SKM-1 treated with dmso at 0.1 percent for 144 hours (cell line): ENCODE data around the gene MRPL20.
"Not testable (repeated sequence)": the region's sequence is repeated elsewhere in the genome, so short reads cannot be mapped to it uniquely, and the experiment has no call there.

Experiments
- DNase-seq: peaks from one replicate; lab custom pipeline; 2025; ENCODE audit not compliant: unreplicated experiment; lab: John Stamatoyannopoulos, UW

The MRPL20 gene

DNA sequence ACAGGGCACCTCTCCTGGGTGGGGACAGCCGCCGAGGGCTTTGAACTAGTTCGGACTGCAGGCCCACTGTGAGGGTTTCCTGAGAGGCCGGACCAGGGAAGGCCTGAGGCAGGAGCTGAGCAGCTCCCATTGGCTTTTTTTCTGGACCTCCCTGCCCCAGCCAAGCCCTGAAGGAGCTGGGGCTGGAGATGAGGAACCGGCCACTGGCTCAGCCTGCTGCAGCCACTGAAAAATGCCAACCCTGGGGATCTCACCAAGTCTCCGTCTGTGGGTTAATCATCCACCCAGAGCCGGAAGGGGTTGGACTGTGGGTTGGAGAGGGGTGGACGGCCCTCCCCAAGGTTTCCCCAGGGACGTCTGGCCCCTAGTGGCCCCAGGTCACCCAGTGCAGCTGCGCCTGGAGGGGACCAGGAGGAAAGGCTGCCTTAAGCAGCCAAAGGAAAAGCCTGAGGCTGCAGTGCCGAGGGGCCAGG lies 30.8 kb upstream of the MRPL20 start:
- peak; percentile 52 for DNase-seq

DNA sequence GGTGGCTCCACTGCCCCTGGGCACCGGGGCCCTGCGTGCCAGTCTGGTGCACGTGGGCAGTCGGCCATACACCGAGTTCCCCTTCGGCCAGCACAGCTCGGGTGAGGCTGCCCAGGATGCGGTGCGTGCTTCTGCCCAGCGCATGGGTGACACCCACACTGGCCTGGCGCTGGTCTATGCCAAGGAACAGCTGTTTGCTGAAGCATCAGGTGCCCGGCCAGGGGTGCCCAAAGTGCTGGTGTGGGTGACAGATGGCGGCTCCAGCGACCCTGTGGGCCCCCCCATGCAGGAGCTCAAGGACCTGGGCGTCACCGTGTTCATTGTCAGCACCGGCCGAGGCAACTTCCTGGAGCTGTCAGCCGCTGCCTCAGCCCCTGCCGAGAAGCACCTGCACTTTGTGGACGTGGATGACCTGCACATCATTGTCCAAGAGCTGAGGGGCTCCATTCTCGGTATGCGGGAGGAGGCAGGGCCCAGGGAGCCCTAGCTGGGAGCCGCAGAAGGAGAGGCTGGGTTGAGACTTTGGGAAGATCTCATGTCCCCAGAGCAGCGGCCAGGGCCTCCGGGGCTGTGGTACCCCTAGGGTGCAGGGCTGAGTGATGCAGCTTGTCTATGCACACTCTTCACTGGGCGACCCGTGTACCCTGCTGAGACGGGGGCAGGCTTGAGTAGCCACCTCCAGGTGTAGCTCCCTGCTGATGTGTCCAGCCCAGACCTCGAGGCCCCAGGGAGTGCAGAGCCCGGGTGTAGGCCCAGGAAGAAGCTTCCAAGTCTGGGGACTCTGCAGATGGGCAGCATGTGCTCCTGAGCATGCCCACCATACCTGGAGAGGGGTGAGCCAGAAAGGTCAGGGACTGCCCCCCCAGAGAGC lies 30.2 kb upstream of the MRPL20 start:
- no peak for DNase-seq

- no peak for DNase-seq
These were observed 29.5 kb upstream of the MRPL20 start for GRCh38 chr1:1436630-1437032.

- no peak for DNase-seq
These were observed 29.0 kb upstream of the MRPL20 start for GRCh38 chr1:1435911-1436629.

DNA sequence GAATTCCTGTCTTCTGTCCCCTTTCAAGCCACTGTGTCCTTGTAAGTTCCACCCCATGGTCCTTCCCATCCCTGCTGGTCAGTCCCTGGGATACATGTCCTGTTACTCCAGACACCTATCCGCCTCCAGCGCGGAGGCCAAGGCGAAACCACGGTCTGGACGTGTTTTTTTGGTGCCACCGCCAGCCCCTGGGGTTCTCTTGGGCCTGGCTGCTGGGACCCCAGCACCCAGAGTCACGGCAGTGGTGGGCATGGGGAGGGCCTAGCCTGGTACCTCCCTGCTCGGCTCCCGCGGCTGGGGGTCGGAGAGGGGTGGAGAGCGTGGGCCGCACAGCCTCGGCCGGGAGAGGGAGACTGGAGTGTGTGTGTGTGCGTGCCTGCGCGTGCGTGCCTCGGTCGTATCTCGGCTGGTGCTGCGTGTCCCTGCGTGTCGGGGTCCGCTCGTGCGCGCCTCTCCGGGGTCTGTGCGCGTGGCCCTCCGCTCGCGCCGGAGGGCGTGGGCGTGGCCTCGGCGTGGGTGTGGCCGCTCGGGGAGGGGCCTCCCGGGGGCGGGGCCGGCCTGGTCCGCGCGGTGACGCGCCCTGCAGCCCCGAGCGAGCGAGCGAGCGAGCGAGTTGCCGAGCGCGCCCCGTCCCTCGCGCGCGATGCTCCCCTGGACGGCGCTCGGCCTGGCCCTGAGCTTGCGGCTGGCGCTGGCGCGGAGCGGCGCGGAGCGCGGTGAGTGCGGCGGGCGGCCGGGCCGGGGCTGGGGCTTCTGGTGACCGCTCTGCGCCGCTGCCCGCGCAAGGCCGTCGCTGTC lies 28.2 kb upstream of the MRPL20 start, which contains the start of gene VWA1:
Gene VWA1 (plus strand): TSS at position 585 of the 798 bp plus-strand sequence. CDS start 59 bp downstream, at position 644.
- no peak for DNase-seq

- DNase-seq = no peak
These were observed 27.7 kb upstream of the MRPL20 start for GRCh38 chr1:1434824-1435105.

GRCh38 chr1:1434131-1434823 lies 27.2 kb upstream of the MRPL20 start:
- no peak for DNase-seq

GRCh38 chr1:1433804-1434130 lies 26.7 kb upstream of the MRPL20 start:
- no peak for DNase-seq

- DNase-seq = no peak
These were observed 26.1 kb upstream of the MRPL20 start for GRCh38 chr1:1432951-1433803.

GRCh38 chr1:1432274-1432950 lies 25.3 kb upstream of the MRPL20 start:
- no peak for DNase-seq

DNA sequence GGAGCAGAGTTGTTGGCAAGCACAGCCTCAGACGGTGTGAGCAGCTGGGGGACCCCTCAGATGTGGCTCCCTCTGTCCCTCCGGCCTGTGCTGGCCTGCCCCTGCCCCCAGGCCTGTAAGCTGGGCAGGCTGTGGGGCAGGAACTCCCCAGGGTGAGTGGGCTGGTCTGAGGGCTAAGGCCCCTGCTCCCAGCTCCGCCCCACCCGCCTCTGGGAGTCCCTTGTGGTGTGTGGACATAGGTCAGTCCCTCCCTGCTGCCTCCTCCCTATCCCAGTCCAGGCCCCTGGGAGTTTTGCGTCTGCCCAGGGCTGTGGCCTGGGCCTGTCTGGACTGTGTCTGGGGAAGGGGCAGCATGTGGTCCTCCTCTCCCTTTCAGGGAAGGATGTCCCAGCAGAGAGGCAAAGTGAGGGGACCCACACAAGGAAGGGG lies 24.8 kb upstream of the MRPL20 start:
- DNase-seq = no peak

DNA sequence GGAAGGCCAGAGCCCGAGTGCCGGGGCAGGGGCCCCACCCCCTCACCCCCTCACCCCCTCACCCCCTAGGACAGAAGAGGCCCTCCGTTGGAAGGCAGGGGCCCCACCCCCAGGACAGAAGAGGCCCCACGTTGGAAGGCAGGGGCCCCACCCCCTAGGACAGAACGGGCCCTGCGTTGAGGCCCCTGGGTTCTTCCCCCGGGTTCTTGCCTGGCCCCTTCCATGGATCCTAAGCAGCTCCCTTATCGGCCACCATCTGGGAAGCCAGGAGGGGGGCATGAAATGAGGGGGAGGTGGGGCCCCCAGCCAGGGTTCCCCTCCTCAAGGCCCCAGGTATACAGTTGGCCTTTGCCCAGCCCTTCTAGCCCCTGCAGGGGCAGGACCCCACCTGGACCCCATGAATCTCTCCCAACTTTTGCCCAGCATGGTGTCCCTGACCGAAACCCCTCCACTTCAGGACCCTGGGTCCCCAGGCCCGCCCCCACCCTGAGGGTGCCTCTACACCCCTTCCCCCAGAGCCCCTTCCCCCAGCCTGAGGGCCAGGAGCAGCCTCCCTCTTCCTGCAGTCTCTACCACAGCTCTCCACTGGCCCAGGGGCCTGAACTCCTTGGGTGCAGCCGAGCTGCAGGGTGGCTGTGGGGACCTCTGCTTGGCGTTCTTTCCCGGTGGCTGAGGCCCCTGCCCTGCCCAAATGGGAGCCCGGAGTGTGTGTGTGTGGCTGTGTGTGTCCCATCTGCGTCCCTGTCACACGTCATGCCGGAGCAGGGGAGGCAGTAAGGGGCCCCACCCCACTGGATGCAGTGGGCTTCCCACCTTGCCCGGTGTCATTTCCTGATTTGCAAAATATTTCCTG lies 24.1 kb upstream of the MRPL20 start:
- DNase-seq = no peak

DNA sequence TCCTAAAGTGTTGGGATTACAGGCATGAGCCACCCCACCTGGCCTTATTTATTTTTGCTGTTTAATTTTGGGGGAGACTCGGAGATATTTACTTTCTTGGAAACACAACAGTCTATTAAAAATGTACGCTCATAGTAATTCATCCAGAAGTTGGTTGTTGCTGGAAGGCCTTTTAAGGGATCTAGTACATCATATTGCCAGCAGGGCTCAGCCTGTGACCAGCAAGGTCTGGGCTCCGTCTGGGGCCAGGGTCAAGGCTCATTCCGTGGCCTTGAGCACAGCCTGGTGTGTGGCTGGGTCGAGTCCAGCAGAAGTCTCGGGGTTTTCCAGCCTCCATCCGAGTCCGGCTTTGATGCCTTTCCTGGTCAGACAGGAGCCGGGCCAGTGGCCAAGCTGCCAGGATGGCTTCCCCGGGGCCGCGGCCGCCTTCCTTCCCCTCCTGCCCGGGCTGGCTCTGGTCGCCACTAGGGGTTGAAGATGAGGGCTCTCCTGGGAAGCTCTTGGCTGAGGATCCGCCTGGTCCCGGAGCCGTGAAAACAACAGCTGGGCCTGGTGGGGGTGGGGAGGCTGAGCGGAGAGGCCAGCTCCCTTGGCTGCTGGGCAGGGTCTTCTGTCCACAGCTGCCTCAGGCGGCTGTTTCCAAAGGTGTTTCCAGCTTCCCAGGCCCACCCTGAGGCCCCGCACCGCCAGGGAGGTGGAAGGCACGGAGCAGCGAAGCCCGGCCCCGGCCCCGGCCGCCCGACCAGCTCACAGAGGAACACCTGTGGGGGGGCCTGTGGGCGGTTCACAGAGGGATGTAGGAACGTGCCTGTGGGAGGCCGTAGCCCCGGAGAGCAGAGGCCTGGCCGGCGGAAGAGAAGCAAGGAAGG lies 23.3 kb upstream of the MRPL20 start:
- DNase-seq = no peak

DNA sequence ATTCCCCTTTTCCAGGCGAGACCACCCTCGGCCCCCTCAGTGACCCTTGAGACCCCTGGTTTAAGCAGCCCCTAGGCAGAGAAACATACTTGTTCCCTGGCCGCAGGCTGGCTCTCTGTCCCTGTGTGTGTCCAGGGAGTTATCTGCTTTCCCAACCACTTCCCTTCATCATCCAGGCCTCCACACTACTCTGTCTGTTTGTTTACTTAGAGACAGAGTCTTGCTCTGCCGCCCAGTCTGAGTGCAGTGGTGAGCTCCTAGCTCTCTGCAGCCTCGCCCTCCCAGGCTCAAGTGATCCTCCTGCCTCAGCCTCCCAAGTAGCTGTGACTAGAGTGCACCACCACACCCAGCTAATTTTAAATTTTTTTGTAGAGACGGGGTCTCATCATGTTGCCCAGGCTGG lies 22.6 kb upstream of the MRPL20 start:
- DNase-seq = no peak

DNA sequence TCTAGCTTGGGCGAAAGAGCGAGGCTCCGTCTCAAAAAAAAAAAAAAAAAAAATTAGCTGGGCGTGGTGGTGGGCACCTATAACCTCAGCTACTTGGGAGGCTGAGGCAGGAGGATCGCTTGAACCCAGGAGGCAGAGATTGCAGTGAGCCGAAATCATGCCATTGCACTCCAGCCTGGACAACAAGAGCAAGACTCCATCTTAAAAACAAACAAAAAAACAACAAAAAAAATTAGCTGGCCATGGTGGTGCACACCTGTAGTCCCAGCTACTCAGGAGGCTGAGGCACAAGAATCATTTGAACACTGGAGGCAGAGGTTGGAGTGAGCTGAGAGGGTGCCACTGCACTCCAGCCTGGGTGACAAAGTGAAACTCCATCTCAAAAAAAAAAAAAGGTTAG lies 21.9 kb upstream of the MRPL20 start:
- DNase-seq = not testable (repeated sequence)

- no peak for DNase-seq
These were observed 21.1 kb upstream of the MRPL20 start for GRCh38 chr1:1428174-1428573.

- no peak for DNase-seq
These were observed 20.7 kb upstream of the MRPL20 start for GRCh38 chr1:1427820-1428148.
